ENCODE results near the gene PPP6R3. TPM values are rescaled to one million over a fixed set of nuclear protein-coding genes. Genes with fewer than 3 reads are reported as not detected.

PPP6R3 gene
- total RNA-seq, 3 donors from 2014 or later (not counting 1 experiment from before 2014, with no cell fraction given), result 148 to 176 (median 149) TPM

DNA sequence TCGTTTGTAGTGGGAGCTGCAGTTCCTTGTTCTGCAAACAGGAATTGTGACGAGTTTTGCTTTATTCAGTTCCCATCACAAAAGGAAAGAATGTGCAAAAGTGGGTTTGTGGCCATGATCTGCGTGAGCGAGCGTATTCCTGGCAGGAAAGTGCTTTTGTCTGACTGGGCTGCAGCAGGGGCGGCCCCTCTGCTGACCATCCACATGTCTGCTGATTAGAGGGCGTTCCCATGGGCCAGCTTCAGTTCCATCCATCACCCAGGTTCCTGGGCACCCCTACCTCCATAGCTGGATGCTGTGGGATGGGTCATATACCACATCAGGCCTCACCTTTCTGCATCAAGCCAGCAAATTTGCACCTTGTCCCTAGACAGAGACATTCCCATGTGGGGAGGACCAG lies 194.9 kb downstream of the PPP6R3 start:
- no peaks in the 10 kb centered on the region for H3K27me3 Mint-ChIP-seq (ENCODE audit: low read depth in 2 of 2)
- TF ChIP-seq, protein P1, sequence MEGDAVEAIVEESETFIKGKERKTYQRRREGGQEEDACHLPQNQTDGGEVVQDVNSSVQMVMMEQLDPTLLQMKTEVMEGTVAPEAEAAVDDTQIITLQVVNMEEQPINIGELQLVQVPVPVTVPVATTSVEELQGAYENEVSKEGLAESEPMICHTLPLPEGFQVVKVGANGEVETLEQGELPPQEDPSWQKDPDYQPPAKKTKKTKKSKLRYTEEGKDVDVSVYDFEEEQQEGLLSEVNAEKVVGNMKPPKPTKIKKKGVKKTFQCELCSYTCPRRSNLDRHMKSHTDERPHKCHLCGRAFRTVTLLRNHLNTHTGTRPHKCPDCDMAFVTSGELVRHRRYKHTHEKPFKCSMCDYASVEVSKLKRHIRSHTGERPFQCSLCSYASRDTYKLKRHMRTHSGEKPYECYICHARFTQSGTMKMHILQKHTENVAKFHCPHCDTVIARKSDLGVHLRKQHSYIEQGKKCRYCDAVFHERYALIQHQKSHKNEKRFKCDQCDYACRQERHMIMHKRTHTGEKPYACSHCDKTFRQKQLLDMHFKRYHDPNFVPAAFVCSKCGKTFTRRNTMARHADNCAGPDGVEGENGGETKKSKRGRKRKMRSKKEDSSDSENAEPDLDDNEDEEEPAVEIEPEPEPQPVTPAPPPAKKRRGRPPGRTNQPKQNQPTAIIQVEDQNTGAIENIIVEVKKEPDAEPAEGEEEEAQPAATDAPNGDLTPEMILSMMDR (IDR thresholded peaks at IDR 0.05), result no peak
- no peaks in the 10 kb centered on the region for H3K36me3 Mint-ChIP-seq
- Histone ChIP-seq H3K4me3 (ENCODE audit: low read length) (no peak overlapping the region), H3K27me3 (ENCODE audit: control insufficient read depth, insufficient read depth, low read length) (no peaks in the 10 kb centered on the region), H3K9me3 (ENCODE audit: control insufficient read depth, insufficient read depth, low read length) (no peaks in the 10 kb centered on the region), H3K36me3 (ENCODE audit: control insufficient read depth, insufficient read depth, low read length) (no peaks in the 10 kb centered on the region), H3K27ac (ENCODE audit: low read length) (no peak overlapping the region), H3K4me1 (ENCODE audit: control insufficient read depth, insufficient read depth, low read length) (no peaks in the 10 kb centered on the region)
- intact Hi-C loops (cut with micrococcal nuclease), result no loop called here
- H3K4me1 Mint-ChIP-seq, result no peaks in the 10 kb centered on the region
- no peak for ATAC-seq
- H3K9me3 Mint-ChIP-seq, result no peaks in the 10 kb centered on the region
- WGBS (ENCODE audit: insufficient coverage), result 75% methylated on average over 7 of the region's 7 CpGs
- H3K4me3 Mint-ChIP-seq, result no peak overlapping the region
- H3K27ac Mint-ChIP-seq, result no peak overlapping the region
- no peak for DNase-seq

DNA sequence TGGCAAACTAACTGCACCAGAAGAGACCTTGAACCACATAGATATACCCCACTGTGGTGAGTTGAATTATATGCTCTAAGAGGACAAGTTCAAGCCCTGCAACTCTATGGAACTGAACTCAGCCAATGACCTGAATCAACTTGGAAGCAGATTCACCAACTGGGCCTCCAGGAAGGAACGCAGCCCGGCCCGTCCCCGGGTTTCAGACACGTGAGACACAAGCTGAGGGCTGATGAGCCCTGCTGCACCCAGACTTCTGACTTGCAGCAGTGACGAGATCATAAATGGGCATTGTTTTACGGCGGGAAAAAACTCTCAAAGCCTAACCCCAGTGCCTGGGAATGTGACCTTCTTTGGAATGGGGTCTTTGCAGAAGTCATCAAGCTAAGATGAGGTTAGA lies 195.3 kb downstream of the PPP6R3 start:
- H3K9me3 ChIP-seq (ENCODE audit: control insufficient read depth, insufficient read depth, low read length), result no peaks in the 10 kb centered on the region
- DNase-seq (no peak), ATAC-seq (no peak)
- H3K27ac Mint-ChIP-seq, result no peak overlapping the region
- H3K36me3 Mint-ChIP-seq, result no peaks in the 10 kb centered on the region
- no peaks in the 10 kb centered on the region for H3K9me3 Mint-ChIP-seq
- no peaks in the 10 kb centered on the region for H3K4me1 Mint-ChIP-seq
- no peaks in the 10 kb centered on the region for H3K27me3 Mint-ChIP-seq (ENCODE audit: low read depth in 2 of 2)
- H3K36me3 ChIP-seq (ENCODE audit: control insufficient read depth, insufficient read depth, low read length), result no peaks in the 10 kb centered on the region
- TF ChIP-seq, protein P1 (IDR thresholded peaks at IDR 0.05), result no peak
- H3K4me3 Mint-ChIP-seq, result no peak overlapping the region
- no peak overlapping the region for H3K27ac ChIP-seq (ENCODE audit: low read length)
- H3K4me1 ChIP-seq (ENCODE audit: control insufficient read depth, insufficient read depth, low read length), result no peaks in the 10 kb centered on the region
- H3K27me3 ChIP-seq (ENCODE audit: control insufficient read depth, insufficient read depth, low read length), result no peaks in the 10 kb centered on the region
- WGBS (ENCODE audit: insufficient coverage), result 89% methylated on average over 8 of the region's 8 CpGs
- no peak overlapping the region for H3K4me3 ChIP-seq (ENCODE audit: low read length)
- intact Hi-C loops (cut with micrococcal nuclease), result no loop called here

DNA sequence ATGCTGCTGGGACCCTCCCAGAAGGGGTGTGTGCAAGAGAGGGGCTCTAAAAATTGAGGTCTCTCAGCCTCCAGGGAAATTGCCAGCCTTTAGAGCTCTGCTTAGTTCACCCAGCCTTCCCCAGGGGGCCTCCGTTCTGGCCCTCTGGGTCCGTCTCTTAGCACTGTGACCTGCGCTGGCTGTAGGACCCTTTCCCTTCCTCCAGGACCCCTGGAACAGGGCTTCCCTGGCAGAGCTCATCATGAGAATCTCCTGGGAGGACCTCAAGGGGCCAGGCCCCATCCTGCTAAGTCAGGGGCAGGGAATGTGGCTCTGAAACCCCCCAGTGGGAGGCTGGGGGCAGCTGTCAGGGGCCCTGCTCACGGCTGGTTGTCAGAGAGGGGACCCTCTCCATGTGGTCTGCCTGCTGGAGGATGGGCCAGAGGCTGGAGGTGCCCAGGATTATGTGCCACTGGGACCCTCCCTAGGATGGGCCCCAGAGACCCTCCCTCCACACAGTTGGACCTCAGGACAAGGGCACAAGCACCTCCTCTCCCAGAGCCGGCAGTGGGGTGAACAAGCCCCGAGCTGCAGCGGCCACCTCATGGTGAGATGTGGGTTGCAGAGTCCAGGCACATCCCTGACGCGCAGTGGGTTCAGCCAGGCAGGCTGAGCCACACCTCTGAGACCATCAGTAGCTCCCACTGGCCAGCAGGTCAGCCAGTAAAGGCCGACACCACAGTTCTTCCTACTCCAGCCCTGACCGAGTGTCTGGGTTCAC lies 196.6 kb downstream of the PPP6R3 start:
- no peak for DNase-seq
- intact Hi-C loops (cut with micrococcal nuclease), result no loop called here
- ATAC-seq, result no peak
- Histone ChIP-seq H3K4me3 (ENCODE audit: low read length) (no peak overlapping the region), H3K9me3 (ENCODE audit: control insufficient read depth, insufficient read depth, low read length) (no peaks in the 10 kb centered on the region), H3K27me3 (ENCODE audit: control insufficient read depth, insufficient read depth, low read length) (no peaks in the 10 kb centered on the region), H3K36me3 (ENCODE audit: control insufficient read depth, insufficient read depth, low read length) (no peaks in the 10 kb centered on the region), H3K4me1 (ENCODE audit: control insufficient read depth, insufficient read depth, low read length) (no peaks in the 10 kb centered on the region), H3K27ac (ENCODE audit: low read length) (no peak overlapping the region)
- Mint-ChIP-seq H3K27ac (no peak overlapping the region), H3K36me3 (no peaks in the 10 kb centered on the region), H3K27me3 (ENCODE audit: low read depth in 2 of 2) (no peaks in the 10 kb centered on the region), H3K4me3 (no peak overlapping the region), H3K9me3 (no peaks in the 10 kb centered on the region), H3K4me1 (no peaks in the 10 kb centered on the region)
- TF ChIP-seq, protein P1 (IDR thresholded peaks at IDR 0.05), result no peak
- WGBS (ENCODE audit: insufficient coverage), result 85% methylated on average over 11 of the region's 11 CpGs

DNA sequence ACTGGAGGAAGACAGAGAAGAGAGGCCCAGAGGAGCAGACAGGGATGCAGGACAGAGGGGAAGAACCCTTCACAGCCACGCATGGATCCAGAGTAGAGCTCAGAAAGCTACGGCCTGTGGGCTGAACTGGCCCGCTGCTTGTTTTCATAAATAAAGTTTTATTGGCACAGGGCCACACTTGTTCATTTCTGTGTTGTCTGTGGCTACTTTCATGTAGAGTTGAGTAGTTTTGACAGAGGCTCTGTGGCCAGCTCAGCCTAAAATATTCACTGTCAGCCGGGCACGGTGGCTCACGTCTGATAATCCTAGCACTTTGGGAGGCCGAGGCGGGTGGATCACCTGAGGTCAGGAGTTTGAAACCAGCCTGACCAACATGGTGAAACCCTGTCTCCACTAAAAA lies 197.5 kb downstream of the PPP6R3 start:
- H3K4me3 ChIP-seq (ENCODE audit: low read length), result no peak overlapping the region
- no peaks in the 10 kb centered on the region for H3K36me3 ChIP-seq (ENCODE audit: control insufficient read depth, insufficient read depth, low read length)
- ATAC-seq (no peak), DNase-seq (no peak)
- Mint-ChIP-seq H3K4me1 (no peaks in the 10 kb centered on the region), H3K4me3 (no peak overlapping the region), H3K27ac (no peak overlapping the region), H3K27me3 (ENCODE audit: low read depth in 2 of 2) (no peaks in the 10 kb centered on the region), H3K9me3 (no peaks in the 10 kb centered on the region), H3K36me3 (no peaks in the 10 kb centered on the region)
- WGBS (ENCODE audit: insufficient coverage), result 95% methylated on average over 8 of the region's 8 CpGs
- intact Hi-C loops (cut with micrococcal nuclease), result no loop called here
- no peaks in the 10 kb centered on the region for H3K27me3 ChIP-seq (ENCODE audit: control insufficient read depth, insufficient read depth, low read length)
- H3K27ac ChIP-seq (ENCODE audit: low read length), result no peak overlapping the region
- TF ChIP-seq, protein P1 (IDR thresholded peaks at IDR 0.05), result no peak
- no peaks in the 10 kb centered on the region for H3K9me3 ChIP-seq (ENCODE audit: control insufficient read depth, insufficient read depth, low read length)
- H3K4me1 ChIP-seq (ENCODE audit: control insufficient read depth, insufficient read depth, low read length), result no peaks in the 10 kb centered on the region
